Tibial nerve (tissue), 4 donors: ENCODE measurements around the gene JAKMIP2. TPM values are rescaled to one million over a fixed set of nuclear protein-coding genes. Genes with fewer than 3 reads are reported as not detected.

Source experiments
- DNase-seq, 2 donors: peaks; one replicate each; pipeline ENCODE4 v3.0.0-alpha.2; 2019; ENCODE audit warnings: low spot score in 2 of 2
- H3K27ac ChIP-seq, 4 donors: fragments of 200-600 bp; sonication (generic) in 3 of 4; one replicate each; pipeline ENCODE4 v1.5.1; 2017 to 2019; ENCODE audit warnings: mild to moderate bottlenecking in 1 of 4
- H3K27me3 ChIP-seq, 2 donors: fragments of 200-600 bp; sonication (generic) in 1 of 2; one replicate each; pipeline versions ENCODE4 v1.5.1 to v1.6.0; 2017 to 2019
- H3K36me3 ChIP-seq, 3 donors: fragments of 200-600 bp; sonication (generic); one replicate each; pipeline ENCODE4 v1.5.1; 2018 to 2019
- H3K4me1 ChIP-seq, 4 donors: fragments of 200-600 bp; sonication (generic) in 3 of 4; one replicate each; pipeline ENCODE4 v1.5.1; 2017 to 2019
- H3K4me3 ChIP-seq, 4 donors: fragments of 200-600 bp; sonication (generic) in 3 of 4; one replicate each; pipeline ENCODE4 v1.5.1; 2017 to 2019; ENCODE audit warnings: mild to moderate bottlenecking in 1 of 4, moderate library complexity in 1 of 4
- H3K9me3 ChIP-seq, 4 donors: fragments of 200-600 bp; sonication (generic) in 3 of 4; one replicate each; pipeline ENCODE4 v1.5.1; 2017 to 2019
- CTCF ChIP-seq, 5 experiments: fragments of 200-600 bp in 3 of 5; fragments of 450-650 bp in 2 of 5; sonication (generic) in 3 of 5; IDR thresholded peaks; one replicate each; pipeline ENCODE4 v1.5.1; 2016 to 2019; ENCODE audit warnings: antibody characterized with exemption in 5 of 5, mild to moderate bottlenecking in 3 of 5, moderate library complexity in 2 of 5
- EP300 ChIP-seq, 2 donors: sonication (generic); formaldehyde crosslinking; IDR thresholded peaks; one replicate each; pipeline ENCODE4 v1.6.1; 2017; ENCODE audit warnings: antibody characterized with exemption in 2 of 2, mild to moderate bottlenecking in 1 of 2
- POLR2A ChIP-seq, 2 donors: fragments of 450-650 bp; IDR thresholded peaks; one replicate each; pipeline ENCODE4 v1.6.1; 2017; ENCODE audit warnings: antibody characterized with exemption in 2 of 2, mild to moderate bottlenecking in 2 of 2, moderate library complexity in 2 of 2
- WGBS, 2 donors: methylation state at CpG; one replicate each; pipeline ENCODE4 v1.1.5; 2018; 5-methylcytosine and 5-hydroxymethylcytosine counted together
- total RNA-seq, 4 donors: library from RNA; depleted of rRNA; stranded (reverse); fragments of >200 nt; gene quantifications; one replicate each; pipeline ENCODE4 v1.1.0, GENCODE V29; 2016

JAKMIP2 gene
- total RNA-seq, 4 donors from 2014 or later = 7.2 to 22.7 (median 13.5) TPM

- Histone ChIP-seq H3K36me3 (no peaks in the 10 kb centered on the region), H3K4me3 (no peak overlapping the region), H3K27ac (no peak overlapping the region), H3K27me3 (no peaks in the 10 kb centered on the region), H3K4me1 (peaks cover 0 to 13% (median 0%) of the 10 kb centered on the region in 4 donors), H3K9me3 (peaks cover 0 to 3% (median 0%) of the 10 kb centered on the region in 4 donors)
- WGBS, 2 donors = 96 to 98% methylated on average over 4 of the region's 4 CpGs
- no peak for TF ChIP-seq CTCF (IDR thresholded peaks at IDR 0.05)
- no peak for TF ChIP-seq POLR2A (IDR thresholded peaks at IDR 0.05)
- TF ChIP-seq EP300 (IDR thresholded peaks at IDR 0.05) = no peak
- DNase-seq = no peak
Observed at GRCh38 chr5:147575598-147575997, 206.9 kb downstream of the JAKMIP2 start.

- TF ChIP-seq CTCF (IDR thresholded peaks at IDR 0.05) = no peak
- no peak for TF ChIP-seq EP300 (IDR thresholded peaks at IDR 0.05)
- no peak for TF ChIP-seq POLR2A (IDR thresholded peaks at IDR 0.05)
- Histone ChIP-seq H3K4me3 (no peak overlapping the region), H3K36me3 (no peaks in the 10 kb centered on the region), H3K27me3 (no peaks in the 10 kb centered on the region), H3K4me1 (peaks cover 0 to 12% (median 0%) of the 10 kb centered on the region in 4 donors), H3K9me3 (no peaks in the 10 kb centered on the region), H3K27ac (no peak overlapping the region)
- 34 to 43% methylated on average over 1 of the region's 1 CpG for WGBS, 2 donors
- DNase-seq = no peak
Observed at GRCh38 chr5:147573211-147573610, 209.3 kb downstream of the JAKMIP2 start.

GRCh38 chr5:147568710-147569406 is 213.7 kb downstream of the JAKMIP2 start:
- no peaks in the 10 kb centered on the region for H3K36me3 ChIP-seq
- H3K4me3 ChIP-seq = no peak overlapping the region
- DNase-seq = no peak
- H3K4me1 ChIP-seq = no peaks in the 10 kb centered on the region
- H3K27me3 ChIP-seq = no peaks in the 10 kb centered on the region
- 81 to 82% methylated on average over 9 of the region's 9 CpGs for WGBS, 2 donors
- TF ChIP-seq EP300 (IDR thresholded peaks at IDR 0.05) = no peak
- TF ChIP-seq CTCF (IDR thresholded peaks at IDR 0.05) = no peak
- TF ChIP-seq POLR2A (IDR thresholded peaks at IDR 0.05) = no peak
- no peak overlapping the region for H3K27ac ChIP-seq
- no peaks in the 10 kb centered on the region for H3K9me3 ChIP-seq

- TF ChIP-seq POLR2A (IDR thresholded peaks at IDR 0.05) (no peak), CTCF (IDR thresholded peaks at IDR 0.05) (no peak), EP300 (IDR thresholded peaks at IDR 0.05) (no peak)
- Histone ChIP-seq H3K27ac (no peak overlapping the region), H3K36me3 (no peaks in the 10 kb centered on the region), H3K4me1 (no peaks in the 10 kb centered on the region), H3K4me3 (no peak overlapping the region), H3K9me3 (no peaks in the 10 kb centered on the region), H3K27me3 (no peaks in the 10 kb centered on the region)
- DNase-seq = no peak
- WGBS, 2 donors = 71 to 73% methylated on average over 9 of the region's 9 CpGs
Observed at GRCh38 chr5:147567917-147568598, 214.5 kb downstream of the JAKMIP2 start.

- no peak for DNase-seq
- no peaks in the 10 kb centered on the region for H3K36me3 ChIP-seq
- TF ChIP-seq CTCF (IDR thresholded peaks at IDR 0.05) (no peak), POLR2A (IDR thresholded peaks at IDR 0.05) (no peak), EP300 (IDR thresholded peaks at IDR 0.05) (no peak)
- H3K4me3 ChIP-seq = no peak overlapping the region
- H3K27me3 ChIP-seq = no peaks in the 10 kb centered on the region
- H3K9me3 ChIP-seq = no peaks in the 10 kb centered on the region
- 91 to 93% methylated on average over 1 of the region's 1 CpG for WGBS, 2 donors
- H3K4me1 ChIP-seq = no peaks in the 10 kb centered on the region
- H3K27ac ChIP-seq = no peak overlapping the region
Observed at GRCh38 chr5:147565524-147565923, 217.0 kb downstream of the JAKMIP2 start.
